Effector memory CD8-positive, alpha-beta T cell (primary cell): Measurements from ENCODE around the gene OTUB2.

Experiments
- ATAC-seq: fragments of 150-1000 bp; cut with Tn5 transposase; replicated peaks from 2 replicates; pipeline ENCODE4 v1.10.0; 2021; ENCODE audit warnings: mild to moderate bottlenecking, moderate library complexity
- DNase-seq, 3 experiments: peaks; one replicate each; pipeline ENCODE4 v3.0.0; 2021
- H3K27ac Mint-ChIP-seq, 2 donors: one replicate each; pipeline ENCODE4 v1.8.0; 2022; ENCODE audit warnings: mild to moderate bottlenecking in 2 of 2, mixed read lengths in 2 of 2, moderate library complexity in 2 of 2
- H3K27me3 Mint-ChIP-seq, 2 donors: one replicate each; pipeline ENCODE4 v1.8.0; 2022; ENCODE audit warnings: mixed read lengths in 2 of 2
- H3K36me3 Mint-ChIP-seq: one replicate; pipeline ENCODE4 v1.8.0; 2022; ENCODE audit warnings: mild to moderate bottlenecking, moderate library complexity, mixed read lengths; ENCODE audit not compliant: insufficient read depth
- H3K4me1 Mint-ChIP-seq, 2 donors: one replicate each; pipeline ENCODE4 v1.8.0; 2022; ENCODE audit warnings: low read depth in 2 of 2, mixed read lengths in 2 of 2
- H3K4me3 Mint-ChIP-seq, 2 donors: one replicate each; pipeline ENCODE4 v1.8.0; 2022; ENCODE audit warnings: mild to moderate bottlenecking in 2 of 2, mixed read lengths in 2 of 2, moderate library complexity in 2 of 2
- H3K9me3 Mint-ChIP-seq, 2 donors: one replicate each; pipeline ENCODE4 v1.8.0; 2022; ENCODE audit warnings: mixed read lengths in 2 of 2

Gene OTUB2

GRCh38 chr14:94001016-94001415, 25.1 kb upstream of the OTUB2 start:
- no peak overlapping the region for H3K27ac Mint-ChIP-seq
- H3K4me3 Mint-ChIP-seq: no peak overlapping the region
- H3K4me1 Mint-ChIP-seq: peaks cover 6 to 10% of the 10 kb centered on the region in 2 donors
- peaks cover 7 to 44% of the 10 kb centered on the region in 2 donors for H3K27me3 Mint-ChIP-seq
- H3K9me3 Mint-ChIP-seq: no peaks in the 10 kb centered on the region
- ATAC-seq: no peak
- no peaks in the 10 kb centered on the region for H3K36me3 Mint-ChIP-seq
- no peak for DNase-seq

GRCh38 chr14:94001501-94002396, 24.4 kb upstream of the OTUB2 start:
- H3K4me3 Mint-ChIP-seq: no peak overlapping the region
- peak; percentile 88 for ATAC-seq
- H3K27ac Mint-ChIP-seq: no peak overlapping the region

GRCh38 chr14:94003397-94003796, 22.7 kb upstream of the OTUB2 start:
- H3K36me3 Mint-ChIP-seq: no peaks in the 10 kb centered on the region
- DNase-seq (no peak), ATAC-seq (no peak)
- H3K4me3 Mint-ChIP-seq: no peak overlapping the region
- peaks cover 7 to 47% of the 10 kb centered on the region in 2 donors for H3K27me3 Mint-ChIP-seq
- H3K27ac Mint-ChIP-seq: no peak overlapping the region
- peaks cover 10 to 12% of the 10 kb centered on the region in 2 donors for H3K4me1 Mint-ChIP-seq
- H3K9me3 Mint-ChIP-seq: no peaks in the 10 kb centered on the region

More at GRCh38 chr14:94001501-94002396, 24.4 kb upstream of the OTUB2 start:
- Mint-ChIP-seq H3K9me3 (no peaks in the 10 kb centered on the region), H3K4me1 (peaks cover 6 to 10% of the 10 kb centered on the region in 2 donors), H3K36me3 (no peaks in the 10 kb centered on the region), H3K27me3 (peaks cover 7 to 40% of the 10 kb centered on the region in 2 donors)
- DNase-seq: peak; percentile 47 to 57 (median 55)

GRCh38 chr14:94004015-94004414, 22.1 kb upstream of the OTUB2 start:
- Mint-ChIP-seq H3K27ac (no peak overlapping the region), H3K4me1 (peaks cover 10 to 15% of the 10 kb centered on the region in 2 donors), H3K27me3 (peaks cover 8 to 53% of the 10 kb centered on the region in 2 donors), H3K9me3 (no peaks in the 10 kb centered on the region), H3K4me3 (no peak overlapping the region), H3K36me3 (no peaks in the 10 kb centered on the region)
- DNase-seq (no peak), ATAC-seq (no peak)

GRCh38 chr14:94005324-94006073, 20.6 kb upstream of the OTUB2 start:
- Mint-ChIP-seq H3K36me3 (peaks cover 3% of the 10 kb centered on the region), H3K4me1 (peaks cover 15 to 23% of the 10 kb centered on the region in 2 donors), H3K27me3 (peaks cover 23 to 68% of the 10 kb centered on the region in 2 donors), H3K4me3 (no peak overlapping the region), H3K27ac (no peak overlapping the region), H3K9me3 (no peaks in the 10 kb centered on the region)
- DNase-seq (no peak), ATAC-seq (peak; percentile 30)

GRCh38 chr14:94008234-94008633, 17.9 kb upstream of the OTUB2 start:
- no peaks in the 10 kb centered on the region for H3K9me3 Mint-ChIP-seq
- DNase-seq (no peak), ATAC-seq (peak; percentile 18)
- peaks cover 3% of the 10 kb centered on the region for H3K36me3 Mint-ChIP-seq
- peak overlapping the region in 1 of 2 donors; percentile 3 for H3K4me3 Mint-ChIP-seq
- peaks cover 37 to 63% of the 10 kb centered on the region in 2 donors for H3K27me3 Mint-ChIP-seq
- peaks cover 26 to 35% of the 10 kb centered on the region in 2 donors for H3K4me1 Mint-ChIP-seq
- peak overlapping the region in 1 of 2 donors; percentile 54 for H3K27ac Mint-ChIP-seq

GRCh38 chr14:94009767-94010166, 16.4 kb upstream of the OTUB2 start:
- DNase-seq (no peak), ATAC-seq (peak; percentile 15)
- no peaks in the 10 kb centered on the region for H3K9me3 Mint-ChIP-seq
- H3K4me3 Mint-ChIP-seq: no peak overlapping the region
- H3K4me1 Mint-ChIP-seq: peaks cover 26 to 35% of the 10 kb centered on the region in 2 donors
- H3K27ac Mint-ChIP-seq: peak overlapping the region in 1 of 2 donors; percentile 20
- peaks cover 37 to 47% of the 10 kb centered on the region in 2 donors for H3K27me3 Mint-ChIP-seq
- peaks cover 3% of the 10 kb centered on the region for H3K36me3 Mint-ChIP-seq

GRCh38 chr14:94010625-94011024, 15.5 kb upstream of the OTUB2 start:
- ATAC-seq: no peak
- Mint-ChIP-seq H3K4me1 (peaks cover 26 to 35% of the 10 kb centered on the region in 2 donors), H3K9me3 (no peaks in the 10 kb centered on the region), H3K27me3 (peaks cover 30 to 39% of the 10 kb centered on the region in 2 donors), H3K4me3 (no peak overlapping the region), H3K36me3 (peaks cover 3% of the 10 kb centered on the region), H3K27ac (no peak overlapping the region)
- DNase-seq: no peak

GRCh38 chr14:94011795-94012194, 14.3 kb upstream of the OTUB2 start:
- Mint-ChIP-seq H3K27ac (peak overlapping the region; percentile 64 to 92), H3K27me3 (peaks cover 30 to 46% of the 10 kb centered on the region in 2 donors), H3K36me3 (peaks cover 6% of the 10 kb centered on the region), H3K4me3 (peak overlapping the region; percentile 61 to 77), H3K9me3 (no peaks in the 10 kb centered on the region), H3K4me1 (peaks cover 26 to 35% of the 10 kb centered on the region in 2 donors)
- peak; percentile 95 for ATAC-seq
- DNase-seq: peak; percentile 37 to 42 (median 42)

- Mint-ChIP-seq H3K4me1 (peaks cover 24 to 26% of the 10 kb centered on the region in 2 donors), H3K9me3 (no peaks in the 10 kb centered on the region), H3K27me3 (peaks cover 29 to 47% of the 10 kb centered on the region in 2 donors), H3K27ac (no peak overlapping the region), H3K4me3 (no peak overlapping the region), H3K36me3 (peaks cover 6% of the 10 kb centered on the region)
- ATAC-seq (no peak), DNase-seq (no peak)
Measured at GRCh38 chr14:94014382-94014781, 11.8 kb upstream of the OTUB2 start.

GRCh38 chr14:94015223-94015622, 10.9 kb upstream of the OTUB2 start:
- peaks cover 21% of the 10 kb centered on the region in 2 donors for H3K4me1 Mint-ChIP-seq
- H3K9me3 Mint-ChIP-seq: no peaks in the 10 kb centered on the region
- DNase-seq (no peak), ATAC-seq (no peak)
- H3K27ac Mint-ChIP-seq: no peak overlapping the region
- H3K27me3 Mint-ChIP-seq: peaks cover 21 to 39% of the 10 kb centered on the region in 2 donors
- no peak overlapping the region for H3K4me3 Mint-ChIP-seq
- peaks cover 3% of the 10 kb centered on the region for H3K36me3 Mint-ChIP-seq

- peaks cover 7% of the 10 kb centered on the region for H3K36me3 Mint-ChIP-seq
- DNase-seq (no peak), ATAC-seq (no peak)
- peaks cover 9 to 11% of the 10 kb centered on the region in 2 donors for H3K4me1 Mint-ChIP-seq
- no peaks in the 10 kb centered on the region for H3K9me3 Mint-ChIP-seq
- H3K27me3 Mint-ChIP-seq: peaks cover 8 to 26% of the 10 kb centered on the region in 2 donors
- H3K4me3 Mint-ChIP-seq: no peak overlapping the region
- H3K27ac Mint-ChIP-seq: no peak overlapping the region
Measured at GRCh38 chr14:94016446-94016976, 9.6 kb upstream of the OTUB2 start.

GRCh38 chr14:94018308-94018707, 7.8 kb upstream of the OTUB2 start:
- no peak overlapping the region for H3K4me3 Mint-ChIP-seq
- H3K36me3 Mint-ChIP-seq: peaks cover 7% of the 10 kb centered on the region
- ATAC-seq (no peak), DNase-seq (no peak)
- no peaks in the 10 kb centered on the region for H3K4me1 Mint-ChIP-seq
- H3K9me3 Mint-ChIP-seq: no peaks in the 10 kb centered on the region
- peaks cover 15 to 42% of the 10 kb centered on the region in 2 donors for H3K27me3 Mint-ChIP-seq
- H3K27ac Mint-ChIP-seq: no peak overlapping the region
